HG03159 (cell line): ENCODE results near the gene HOXA2.
A peak's percentile ranks its signal among the peaks of the same experiment; 100 is the strongest.

Source experiments
- ATAC-seq: cut with Tn5 transposase; IDR thresholded peaks from one replicate; pipeline ENCODE4 v1.9.1; 2021; ENCODE audit warnings: mild to moderate bottlenecking, moderate library complexity; ENCODE audit not compliant: unreplicated experiment

The HOXA2 gene

DNA sequence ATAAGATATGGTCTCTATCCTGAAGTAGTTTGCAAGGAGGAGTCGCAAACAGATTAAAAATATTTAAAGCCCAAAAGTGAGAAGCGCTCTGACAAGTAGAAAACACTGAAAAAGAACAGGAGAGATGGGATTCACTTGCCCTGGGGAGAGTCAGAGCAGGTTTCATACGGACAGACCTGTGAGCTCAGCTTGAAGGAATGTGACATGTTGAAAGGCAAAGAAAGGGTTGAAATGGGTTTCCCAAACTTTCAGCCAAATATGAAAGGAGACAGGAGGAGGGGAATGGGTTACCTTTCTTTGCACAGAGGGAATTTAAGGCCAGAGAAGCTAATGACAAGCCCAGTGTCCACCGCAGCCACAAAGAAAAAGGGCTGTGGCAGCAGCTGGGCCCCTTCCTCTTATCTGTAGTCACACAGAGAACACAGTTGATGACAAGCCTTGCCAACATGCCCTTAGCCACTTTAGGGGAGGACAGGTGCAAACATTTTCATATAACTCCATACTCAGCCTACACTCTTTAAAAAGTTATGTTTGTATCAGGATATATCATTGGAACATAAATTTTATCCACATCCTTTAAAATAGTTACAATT lies 21.5 kb downstream of the HOXA2 start:
- ATAC-seq, result no peak

- ATAC-seq, result peak; percentile 62
Observed at GRCh38 chr7:27079234-27079975, 23.1 kb downstream of the HOXA2 start.

GRCh38 chr7:27078616-27079233 lies 23.8 kb downstream of the HOXA2 start:
- no peak for ATAC-seq

DNA sequence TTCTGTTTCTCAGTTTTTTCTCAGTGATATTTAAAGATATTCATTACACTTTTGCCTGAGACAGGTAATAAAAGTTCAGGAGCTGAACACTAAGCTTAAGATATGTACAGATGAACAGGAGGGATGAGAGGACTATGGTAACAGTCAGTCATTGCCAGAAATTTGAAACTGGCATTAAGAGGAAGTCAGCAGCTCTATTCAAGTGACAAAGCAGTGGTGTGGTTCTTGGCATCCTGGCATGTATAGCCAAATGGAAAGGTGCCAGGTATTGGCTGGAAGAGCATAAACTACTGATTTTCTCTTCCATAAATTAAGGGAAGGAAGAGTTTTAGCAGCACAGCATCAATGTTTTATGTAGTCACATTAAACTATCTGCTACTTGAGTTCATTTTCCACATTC lies 29.4 kb downstream of the HOXA2 start:
- ATAC-seq, result no peak

DNA sequence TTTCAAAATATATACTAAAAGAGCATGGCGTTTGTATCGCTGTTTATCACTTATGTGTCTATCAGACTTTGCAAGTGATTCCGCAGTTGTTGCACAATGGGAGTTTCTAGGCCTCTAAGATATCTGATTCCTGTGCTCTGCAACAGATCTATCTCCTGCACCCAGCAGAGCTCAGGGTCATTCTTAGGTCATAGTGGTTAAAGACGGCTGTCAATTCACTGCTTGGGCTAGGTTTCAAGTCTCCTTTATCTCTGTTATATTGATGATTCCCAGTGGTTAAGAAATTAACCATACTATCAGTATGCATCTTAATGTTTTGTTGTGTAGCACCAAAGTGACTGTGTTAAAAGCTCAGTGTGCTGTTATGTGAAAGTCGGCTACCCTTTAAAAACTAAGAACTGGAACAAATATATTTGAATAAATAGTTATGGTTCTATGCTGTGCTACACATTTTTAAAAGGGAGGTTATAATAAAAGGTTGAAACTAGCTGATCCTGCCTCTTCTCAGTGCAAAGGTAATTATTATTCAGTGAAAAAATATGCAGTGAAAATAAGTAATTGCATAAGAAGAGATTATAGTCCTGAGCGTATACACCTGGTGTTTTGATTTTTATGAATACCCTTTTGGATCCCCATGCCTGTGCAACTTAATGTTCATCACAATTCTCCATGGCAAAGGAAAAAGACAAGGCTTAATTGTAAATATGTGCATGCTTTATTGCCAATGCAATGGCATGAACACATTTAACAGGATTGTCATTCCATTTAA lies 30.7 kb downstream of the HOXA2 start:
- ATAC-seq, result no peak

DNA sequence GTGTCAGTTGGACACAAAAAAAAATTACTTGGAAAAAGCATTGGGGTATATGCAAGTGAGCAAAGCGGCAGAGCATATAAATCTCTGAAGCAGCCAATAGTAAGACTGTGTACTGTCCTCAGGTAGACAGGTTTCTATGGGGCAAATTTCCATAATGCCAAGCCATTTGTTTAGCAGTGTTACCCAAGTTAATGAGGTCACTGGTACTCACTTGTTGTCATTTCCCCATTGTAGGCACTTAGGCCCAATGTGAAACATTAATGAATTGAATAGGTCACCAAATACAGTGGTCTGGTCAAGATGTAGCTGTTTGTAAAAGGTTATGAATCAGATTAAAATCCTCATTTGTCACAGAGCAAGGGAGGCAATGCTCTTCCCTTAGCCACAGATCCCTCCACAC lies 34.2 kb downstream of the HOXA2 start:
- no peak for ATAC-seq

DNA sequence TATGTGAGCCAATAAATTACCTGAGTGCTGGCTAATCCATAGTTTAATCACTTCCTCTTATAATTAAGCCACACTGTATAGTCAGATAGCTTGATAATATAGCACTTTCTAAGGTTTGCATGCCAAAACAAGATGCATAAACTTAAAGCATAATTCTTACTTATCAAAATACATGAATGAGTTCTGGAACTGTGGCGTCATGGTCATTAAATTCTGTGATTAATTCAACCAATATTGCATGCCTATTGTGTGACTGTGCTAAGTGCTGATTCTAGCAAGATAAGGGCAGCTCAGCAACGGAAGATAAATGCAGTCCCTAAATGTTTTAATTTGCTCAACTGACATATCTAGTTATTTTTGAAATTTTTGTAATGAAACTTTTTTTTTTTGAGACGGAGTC lies 36.3 kb downstream of the HOXA2 start:
- ATAC-seq, result no peak

DNA sequence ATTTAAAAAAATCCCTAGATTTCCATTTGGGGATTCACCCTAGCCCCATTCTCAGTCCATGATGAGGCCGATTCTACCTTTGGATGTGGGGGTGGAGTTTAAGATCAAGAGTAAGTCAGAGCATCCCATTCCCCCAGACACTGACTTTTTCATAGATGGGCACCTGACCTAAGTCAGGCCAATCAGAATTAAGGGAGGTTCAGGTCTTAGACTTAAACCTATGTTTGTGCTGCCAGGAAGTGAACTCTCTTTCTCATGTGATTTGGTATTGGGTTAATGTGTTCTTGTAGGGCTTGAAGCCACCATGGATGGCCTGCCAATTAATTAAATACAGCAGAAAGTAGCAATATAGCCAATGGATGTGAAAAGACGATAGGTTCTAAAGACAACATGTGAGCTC lies 36.8 kb downstream of the HOXA2 start:
- ATAC-seq, result no peak

DNA sequence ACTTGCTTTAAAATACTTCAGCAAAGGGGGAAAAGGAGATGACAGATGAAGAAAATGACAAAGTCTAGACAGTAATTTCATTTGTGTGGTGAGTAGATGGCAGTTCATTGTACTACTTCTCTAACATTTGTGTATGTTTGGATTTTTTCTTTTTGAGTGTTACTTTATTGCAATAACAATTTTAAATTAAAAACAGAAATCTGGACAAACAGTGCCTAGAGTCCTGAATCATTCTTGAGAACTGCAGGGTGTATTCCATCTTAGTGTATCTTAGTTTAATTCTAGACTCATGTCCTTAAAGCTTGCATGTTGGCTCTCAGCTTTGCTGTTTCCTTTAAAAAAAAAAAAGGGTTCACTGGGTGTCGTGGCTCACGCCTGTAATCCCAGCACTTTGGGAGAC lies 37.8 kb downstream of the HOXA2 start:
- ATAC-seq, result no peak

DNA sequence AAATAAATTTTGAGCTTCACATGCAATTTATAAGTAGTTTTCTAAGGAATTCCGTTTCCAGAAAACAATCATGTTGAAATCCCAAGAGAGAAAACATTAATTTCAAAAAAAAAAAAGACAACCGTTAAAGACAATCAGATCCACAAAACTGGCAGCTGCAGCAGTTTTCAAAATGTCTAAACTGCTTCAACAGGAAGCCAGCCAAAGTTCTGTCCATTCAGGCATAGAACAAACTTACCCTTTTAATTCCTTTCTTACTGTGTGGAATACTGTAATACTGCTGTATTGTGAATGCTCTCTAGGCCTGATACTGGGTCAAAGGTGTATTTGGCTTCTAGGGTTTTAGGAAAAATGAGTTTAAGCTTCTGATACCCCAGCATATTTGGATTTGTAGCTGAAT lies 38.3 kb downstream of the HOXA2 start:
- no peak for ATAC-seq

GRCh38 chr7:27062946-27063345 lies 39.5 kb downstream of the HOXA2 start:
- no peak for ATAC-seq

DNA sequence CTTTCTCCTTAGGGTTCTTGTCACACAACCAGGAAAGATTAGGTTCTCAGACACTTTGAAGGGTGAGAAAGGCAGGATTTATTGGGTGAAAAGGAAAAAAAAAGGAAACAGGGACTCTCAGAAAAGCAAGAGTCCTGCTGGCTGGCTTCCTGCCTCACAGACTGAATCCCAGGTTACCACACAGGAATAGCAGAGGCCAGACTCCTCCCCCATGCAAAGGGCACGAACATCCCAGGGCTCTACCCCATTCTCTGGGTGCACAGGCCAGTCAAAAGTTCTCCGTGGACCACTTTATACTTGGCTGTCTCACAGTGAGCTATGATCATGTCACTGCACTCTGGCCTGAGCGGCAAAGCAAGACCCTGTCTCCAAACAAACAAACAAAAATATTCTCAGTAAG lies 49.3 kb downstream of the HOXA2 start:
- ATAC-seq, result no peak

GRCh38 chr7:27051451-27051850 lies 51.0 kb downstream of the HOXA2 start:
- ATAC-seq, result no peak
